Adrenal gland (tissue), 5 donors: Measurements from ENCODE around the gene CALCA.

Experiments used
- POLR2A ChIP-seq, 2 donors: fragments of 450-650 bp; IDR thresholded peaks; one replicate each; pipeline ENCODE4 v1.6.1; 2017; ENCODE audit warnings: antibody characterized with exemption in 2 of 2, mild to moderate bottlenecking in 2 of 2, moderate library complexity in 1 of 2
- TF ChIP-seq, protein P1 (sequence below), 6 experiments: fragments of 450-650 bp in 4 of 6; fragments of 200-600 bp in 2 of 6; sonication (generic) in 1 of 6; IDR thresholded peaks; 1 replicate in 5 of 6; 2 replicates in 1 of 6; pipeline versions ENCODE4 v1.5.1 to v1.8.0; 2016 to 2021; ENCODE audit warnings: antibody characterized with exemption in 6 of 6, mild to moderate bottlenecking in 2 of 6, moderate library complexity in 1 of 6
- donor health status: DM: no; HTN: no; CAD: no.

DNA sequence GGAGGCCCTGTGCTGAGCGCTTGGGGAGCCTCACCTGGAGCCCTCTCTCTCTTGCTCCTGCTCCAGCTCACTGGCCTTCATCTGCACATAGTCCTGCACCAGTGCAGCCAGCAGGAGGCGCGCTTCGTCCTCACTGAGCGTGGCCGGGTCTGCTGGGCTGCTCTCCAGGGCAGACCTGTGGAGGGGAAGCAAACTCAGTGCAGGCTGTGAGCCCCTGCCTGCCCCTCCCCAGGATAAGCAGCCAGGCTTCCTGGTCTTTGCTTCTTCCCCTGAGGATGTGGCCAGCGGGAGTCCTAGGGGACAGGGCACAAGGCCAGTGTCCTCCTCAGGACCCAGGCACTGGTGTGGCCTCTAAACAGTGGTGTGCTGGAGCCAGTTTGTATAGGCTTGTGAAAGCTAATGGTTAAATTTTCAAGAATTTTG, 2.2 kb downstream of the CALCA start:
- TF ChIP-seq, protein P1, sequence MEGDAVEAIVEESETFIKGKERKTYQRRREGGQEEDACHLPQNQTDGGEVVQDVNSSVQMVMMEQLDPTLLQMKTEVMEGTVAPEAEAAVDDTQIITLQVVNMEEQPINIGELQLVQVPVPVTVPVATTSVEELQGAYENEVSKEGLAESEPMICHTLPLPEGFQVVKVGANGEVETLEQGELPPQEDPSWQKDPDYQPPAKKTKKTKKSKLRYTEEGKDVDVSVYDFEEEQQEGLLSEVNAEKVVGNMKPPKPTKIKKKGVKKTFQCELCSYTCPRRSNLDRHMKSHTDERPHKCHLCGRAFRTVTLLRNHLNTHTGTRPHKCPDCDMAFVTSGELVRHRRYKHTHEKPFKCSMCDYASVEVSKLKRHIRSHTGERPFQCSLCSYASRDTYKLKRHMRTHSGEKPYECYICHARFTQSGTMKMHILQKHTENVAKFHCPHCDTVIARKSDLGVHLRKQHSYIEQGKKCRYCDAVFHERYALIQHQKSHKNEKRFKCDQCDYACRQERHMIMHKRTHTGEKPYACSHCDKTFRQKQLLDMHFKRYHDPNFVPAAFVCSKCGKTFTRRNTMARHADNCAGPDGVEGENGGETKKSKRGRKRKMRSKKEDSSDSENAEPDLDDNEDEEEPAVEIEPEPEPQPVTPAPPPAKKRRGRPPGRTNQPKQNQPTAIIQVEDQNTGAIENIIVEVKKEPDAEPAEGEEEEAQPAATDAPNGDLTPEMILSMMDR (IDR thresholded peaks at IDR 0.05), result peak in 2 of 6 experiments; percentile 14 to 25
- no peak for TF ChIP-seq POLR2A (IDR thresholded peaks at IDR 0.05)
